OCI-M2 (cell line): Measurements from ENCODE around the gene DBNL.
"Not testable (repeated sequence)": the region's sequence is repeated elsewhere in the genome, so short reads cannot be mapped to it uniquely, and the experiment has no call there.

Experiments used
- DNase-seq: peaks from one replicate; lab custom pipeline; 2025; ENCODE audit not compliant: unreplicated experiment; lab: John Stamatoyannopoulos, UW

Gene DBNL

DNA sequence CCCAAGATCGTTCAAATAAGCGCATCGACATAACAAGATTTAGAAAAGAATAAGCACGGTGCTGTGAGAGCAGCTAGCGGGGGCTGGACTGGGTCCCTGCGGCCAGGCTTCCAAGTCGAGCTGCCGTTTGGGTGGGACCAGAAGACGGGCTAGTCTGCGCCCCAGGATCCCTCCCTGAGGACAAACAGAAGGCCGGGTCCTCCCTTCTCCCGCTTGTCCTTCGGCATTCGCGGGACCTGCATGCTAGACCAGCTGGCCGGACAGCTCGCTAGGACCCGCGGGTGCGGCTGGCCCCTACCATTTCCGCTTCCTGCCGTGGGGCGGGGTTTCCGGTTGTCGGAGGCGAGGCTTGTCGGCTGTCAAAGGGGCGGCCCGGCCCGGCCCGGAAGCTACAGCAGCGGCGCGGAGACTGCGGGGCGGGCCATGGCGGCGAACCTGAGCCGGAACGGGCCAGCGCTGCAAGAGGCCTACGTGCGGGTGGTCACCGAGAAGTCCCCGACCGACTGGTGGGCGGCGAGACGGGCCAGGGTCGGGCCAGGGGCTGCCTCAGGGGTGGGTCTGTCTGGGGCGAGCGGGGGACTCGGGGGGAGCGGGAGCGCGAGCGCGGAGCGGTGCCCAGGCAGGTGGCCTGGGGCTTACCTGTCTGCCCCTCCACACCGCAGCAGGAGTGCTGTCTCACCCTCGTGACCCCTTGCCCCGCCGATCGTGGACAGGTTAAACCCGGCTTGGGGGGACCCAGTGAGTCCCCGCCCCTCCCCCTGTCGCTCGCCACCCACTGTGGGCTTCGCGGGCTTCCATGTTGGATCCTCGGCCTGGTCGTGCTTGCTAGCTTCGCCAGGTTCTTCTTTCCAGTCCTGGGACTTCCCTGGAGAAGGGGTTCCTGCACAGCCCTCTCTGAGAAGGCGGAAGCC, at the start of gene DBNL:
TSS of gene DBNL (plus strand) at position 388 of the 911 bp plus-strand sequence. CDS start at position 424, 36 bp downstream.
- DNase-seq, result peak; percentile 24

DNA sequence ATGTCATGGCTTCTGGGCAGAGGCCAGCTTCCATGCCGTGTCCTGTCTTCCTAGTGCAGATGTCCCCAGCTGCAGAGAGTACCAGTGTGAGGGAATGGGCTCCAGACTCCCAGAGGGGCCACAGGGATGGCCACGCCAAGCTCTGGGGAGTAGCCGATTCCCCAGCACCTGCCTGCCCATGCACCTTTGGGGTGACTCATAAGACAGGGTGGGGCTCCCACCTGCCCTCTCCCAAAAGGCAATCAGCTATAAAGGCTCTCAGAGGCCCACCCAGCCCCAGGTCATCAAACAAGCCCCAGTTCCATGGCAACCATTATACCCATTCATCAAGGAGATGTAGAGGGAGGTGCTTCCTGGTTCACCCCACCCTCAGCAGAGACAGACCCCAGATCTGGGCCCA, 47.0 kb upstream of the DBNL start, which contains the start of gene SPDYE1:
TSS of gene SPDYE1 (plus strand) at position 366 of the 400 bp plus-strand sequence. CDS start 2,053 bp downstream, outside the sequence.
- not testable (repeated sequence) for DNase-seq

DNA sequence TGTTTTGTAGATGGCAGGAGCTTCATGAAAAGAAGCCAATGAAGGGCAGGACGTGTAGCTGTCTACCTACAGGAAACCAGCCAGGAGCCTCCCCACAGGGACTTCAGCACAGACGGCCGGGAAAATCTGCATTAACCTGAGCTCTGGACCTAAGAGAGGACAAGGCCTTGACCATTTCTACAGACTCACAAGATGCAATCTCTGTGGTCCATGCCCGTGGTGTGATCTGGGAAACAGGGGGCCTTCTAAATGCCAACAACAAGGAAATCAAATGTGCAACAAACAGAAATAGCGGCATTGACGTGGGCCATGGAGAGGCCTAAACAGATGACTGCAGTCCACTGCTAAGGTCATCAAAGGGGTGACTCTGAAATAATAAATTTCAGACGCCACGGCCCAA, 32.4 kb upstream of the DBNL start:
- DNase-seq, result not testable (repeated sequence)

GRCh38 chr7:44015090-44015489, 29.4 kb upstream of the DBNL start:
- not testable (repeated sequence) for DNase-seq

GRCh38 chr7:44018857-44019807, 25.4 kb upstream of the DBNL start:
- peak; percentile 76 for DNase-seq

DNA sequence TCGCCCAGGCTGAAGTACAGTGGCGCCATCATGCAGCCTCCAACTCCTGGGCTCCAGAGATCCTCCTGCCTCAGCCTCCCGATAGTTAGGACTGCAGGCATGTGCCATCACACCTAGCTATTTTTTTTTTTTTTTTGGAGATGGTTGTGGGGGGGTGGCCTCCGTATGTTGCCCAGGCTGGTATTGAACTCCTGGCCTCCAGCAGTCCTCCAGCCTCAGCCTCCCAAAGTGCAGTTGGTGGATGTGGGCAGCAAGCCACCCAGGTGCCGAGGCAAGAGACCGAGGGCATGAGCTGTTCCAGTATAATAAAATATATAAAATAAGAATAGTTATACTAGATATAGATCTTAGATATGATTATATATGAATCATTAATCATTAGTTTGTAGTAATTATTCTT, 24.7 kb upstream of the DBNL start:
- DNase-seq, result not testable (repeated sequence)

DNA sequence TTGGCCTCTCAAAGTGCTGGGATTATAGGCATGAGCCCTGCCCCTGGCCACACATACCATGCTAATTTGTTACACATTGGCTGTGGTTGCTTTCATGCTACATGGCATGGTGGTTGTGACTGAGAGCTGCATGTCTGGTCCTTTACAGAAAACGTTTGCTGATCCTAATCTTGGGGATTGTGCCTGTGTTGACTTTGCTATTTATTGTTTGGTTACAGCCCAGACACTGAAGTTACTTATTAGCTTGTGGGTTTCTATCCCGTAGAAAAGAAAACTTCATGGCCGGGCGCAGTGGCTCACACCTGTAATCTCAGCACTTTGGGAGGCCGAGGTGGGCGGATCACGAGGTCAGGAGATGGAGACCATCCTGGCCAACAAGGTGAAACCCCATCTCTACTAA, 22.4 kb upstream of the DBNL start:
- DNase-seq, result not testable (repeated sequence)

DNA sequence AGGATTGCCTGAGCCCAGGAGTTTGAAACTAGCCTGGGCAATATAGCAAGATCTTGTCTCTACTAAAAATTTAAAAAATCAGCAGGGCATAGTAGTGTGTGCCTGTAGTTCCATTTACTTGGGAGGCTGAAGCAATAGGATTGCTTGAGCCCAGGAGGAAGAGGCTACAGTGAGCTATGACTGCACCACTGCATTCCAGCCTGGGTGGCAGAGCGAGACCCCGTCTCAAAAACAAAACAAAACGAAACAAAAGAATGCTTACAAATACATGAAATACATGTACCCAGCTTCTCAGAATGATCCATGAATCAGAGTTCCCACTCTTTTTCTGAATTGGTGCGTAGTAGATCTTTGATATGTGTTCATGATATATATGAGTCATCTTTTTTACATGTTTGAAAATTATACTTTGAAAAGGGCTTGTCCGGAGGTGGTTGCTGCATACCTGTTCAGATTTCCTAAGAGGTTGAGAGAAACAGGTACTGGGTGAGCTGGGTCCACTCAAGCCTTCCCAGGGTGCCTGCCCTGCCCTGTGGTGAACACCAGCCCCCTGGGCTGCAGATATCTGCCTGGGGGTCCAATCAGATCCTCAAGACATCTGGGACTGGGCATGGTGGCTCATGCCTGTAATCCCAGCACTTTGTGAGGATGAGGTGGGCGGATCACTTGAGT, 21.6 kb upstream of the DBNL start:
- DNase-seq, result not testable (repeated sequence)

- DNase-seq, result not testable (repeated sequence)
Measured at GRCh38 chr7:44029433-44029832, 15.1 kb upstream of the DBNL start.

DNA sequence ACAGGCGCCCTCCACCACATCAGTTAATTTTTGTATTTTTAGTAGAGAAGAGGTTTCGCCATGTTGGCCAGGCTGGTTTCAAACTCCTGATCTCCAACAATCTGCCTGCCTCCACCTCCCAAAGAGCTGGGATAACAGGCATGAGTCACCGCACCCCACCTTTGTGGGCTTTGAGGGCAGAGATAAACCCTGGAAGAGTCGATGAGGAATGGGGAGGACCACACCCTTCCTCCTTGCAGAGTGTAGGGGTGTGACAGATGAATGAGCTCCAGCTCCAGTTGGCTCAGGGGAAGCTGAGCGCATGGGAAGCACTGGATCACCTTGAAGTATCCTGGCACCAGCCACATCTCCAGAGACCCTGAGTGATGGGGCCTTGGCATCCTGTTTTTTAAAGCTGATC, 14.5 kb upstream of the DBNL start:
- not testable (repeated sequence) for DNase-seq

GRCh38 chr7:44031319-44031718, 13.2 kb upstream of the DBNL start:
- not testable (repeated sequence) for DNase-seq

DNA sequence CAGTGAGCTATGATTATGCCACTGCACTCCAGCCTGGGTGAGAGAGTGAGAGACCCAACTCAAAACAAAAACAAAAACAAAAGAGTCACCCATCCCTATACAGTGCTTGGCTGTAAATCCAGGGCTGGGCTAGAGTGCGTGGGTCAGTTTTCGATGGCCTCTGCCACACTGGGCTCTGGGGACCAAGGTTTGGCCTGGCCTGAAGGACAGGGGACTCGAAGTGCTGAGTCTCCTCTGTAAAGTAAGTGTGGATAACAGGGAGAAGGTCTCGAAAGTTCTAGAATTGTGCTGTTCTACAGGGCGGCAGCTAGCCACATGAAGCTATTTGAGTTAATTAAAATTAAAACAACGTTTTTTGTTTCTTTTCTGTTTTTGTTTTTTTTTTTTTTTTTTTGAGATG, 12.5 kb upstream of the DBNL start:
- DNase-seq, result not testable (repeated sequence)

DNA sequence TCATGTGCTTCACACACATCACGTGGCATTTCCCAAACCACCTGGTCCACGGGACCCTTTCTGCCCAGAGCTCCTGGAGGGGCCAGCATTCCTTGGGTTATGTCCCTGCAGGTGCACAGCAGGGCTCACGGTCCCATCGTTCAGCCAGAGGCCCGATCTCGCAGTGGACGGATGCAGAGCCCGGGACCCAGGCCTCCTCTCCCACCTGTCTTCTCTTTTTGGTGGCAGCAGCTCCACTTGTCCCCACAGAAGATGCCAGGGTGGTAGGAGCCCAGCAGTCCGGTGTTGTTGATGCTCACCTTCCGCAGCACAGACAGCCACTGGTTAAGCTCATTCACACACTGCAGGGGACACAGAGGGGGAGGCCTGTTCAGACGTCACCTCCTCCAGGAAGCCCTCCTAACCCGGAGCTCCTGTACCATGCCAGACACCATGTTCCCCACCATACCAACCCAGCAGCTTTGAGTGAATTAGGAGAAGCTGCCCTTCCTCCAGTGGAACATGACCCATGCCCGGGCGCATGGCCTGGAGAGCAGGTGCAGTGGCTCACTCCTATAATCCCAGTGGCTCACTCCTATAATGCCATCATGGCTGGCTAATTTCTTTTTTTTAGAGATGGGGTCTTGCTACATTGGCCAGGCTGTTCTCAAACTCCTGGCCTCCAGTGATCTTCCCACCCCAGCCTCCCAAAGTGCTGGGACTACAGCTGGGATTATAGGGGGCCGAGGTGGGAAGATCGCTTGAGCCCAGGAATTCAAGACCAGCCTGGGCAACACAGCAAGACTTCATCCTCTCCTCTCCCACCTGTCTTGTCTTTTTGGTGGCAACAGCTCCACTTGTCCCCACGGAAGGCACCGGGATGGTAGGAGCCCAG, 10.3 kb upstream of the DBNL start:
- not testable (repeated sequence) for DNase-seq

DNA sequence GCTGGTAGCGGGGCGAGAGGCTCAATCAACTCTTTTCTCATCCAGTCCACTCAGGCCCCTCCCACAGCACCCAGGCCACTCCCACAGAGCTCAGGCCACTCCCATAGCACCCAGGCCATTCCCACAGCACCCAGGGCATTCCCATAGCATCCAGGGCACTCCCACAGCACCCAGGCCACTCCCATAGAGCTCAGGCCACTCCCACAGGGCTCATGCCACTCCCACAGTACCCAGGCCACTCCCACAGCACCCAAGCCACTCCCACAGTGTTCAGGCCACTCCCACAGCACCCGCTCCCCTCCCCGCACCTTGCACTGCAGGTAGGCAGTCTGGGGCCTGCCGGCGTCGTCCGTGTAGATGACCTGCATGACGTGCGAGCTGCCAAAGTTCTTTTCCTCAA, 8.1 kb upstream of the DBNL start:
- DNase-seq, result not testable (repeated sequence)

GRCh38 chr7:44037951-44038350, 6.6 kb upstream of the DBNL start:
- not testable (repeated sequence) for DNase-seq

- DNase-seq, result not testable (repeated sequence)
Measured at GRCh38 chr7:44038553-44038952, 5.9 kb upstream of the DBNL start.

DNA sequence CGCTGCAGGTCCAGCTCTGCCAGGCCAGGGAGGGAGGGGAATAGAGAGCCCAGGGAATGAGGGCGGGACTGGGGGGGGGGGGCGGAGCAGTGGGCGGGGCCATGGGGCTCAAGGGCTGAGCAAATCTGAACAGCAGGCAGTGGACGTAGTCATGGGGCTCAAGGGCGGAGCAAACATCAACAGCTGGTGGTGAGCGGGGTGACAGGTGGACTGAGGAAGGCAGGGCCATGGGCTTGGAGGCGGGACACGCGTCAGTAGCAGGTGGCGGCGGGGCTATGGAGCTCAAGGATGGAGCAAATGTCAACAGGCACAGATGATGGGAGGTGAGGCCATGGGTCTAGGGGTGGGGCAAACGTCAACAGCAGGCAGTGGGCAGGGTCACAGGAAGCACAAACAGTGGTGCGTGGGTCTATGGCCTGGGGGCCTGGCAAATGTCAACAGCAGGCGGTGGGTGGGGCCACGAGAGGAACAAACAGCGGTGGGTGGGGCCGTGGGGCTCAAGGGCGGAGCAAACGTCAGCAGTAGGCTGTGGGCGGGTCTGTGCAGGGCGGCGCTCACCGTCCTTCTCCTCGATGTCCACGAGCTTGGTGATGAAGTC, 5.4 kb upstream of the DBNL start:
- not testable (repeated sequence) for DNase-seq

- not testable (repeated sequence) for DNase-seq
Measured at GRCh38 chr7:44039800-44040492, 4.6 kb upstream of the DBNL start.

GRCh38 chr7:44040493-44040891, 4.0 kb upstream of the DBNL start:
- not testable (repeated sequence) for DNase-seq
